Smooth muscle cell of the pulmonary artery (primary cell): Measurements from ENCODE around the gene PROX2. TPM values are rescaled to one million over a fixed set of nuclear protein-coding genes. Genes with fewer than 3 reads are reported as not detected.

Experiments used
- total RNA-seq: library from RNA; depleted of rRNA; stranded (reverse); fragments of >200 nt; gene quantifications from 2 replicates; pipeline ENCODE4 v1.2.3, GENCODE V29; 2014

Gene PROX2
- not detected in 2 replicates for total RNA-seq

GRCh38 chr14:74875941-74876913, at the start of gene PROX2:
TSS of gene PROX2 (minus strand) at chr14:74876145. CDS start at chr14:74863834, 12,311 bp downstream.

GRCh38 chr14:74922752-74923401, 46.9 kb upstream of the PROX2 start, which contains the start of gene RPS6KL1:
TSS of gene RPS6KL1 (minus strand) at chr14:74923260. CDS start at chr14:74921541, 1,719 bp downstream.

GRCh38 chr14:74881431-74882102, 5.6 kb upstream of the PROX2 start, which contains the start of gene DLST:
TSS of gene DLST (plus strand) at chr14:74881916. CDS start at chr14:74881954, 38 bp downstream.

Other genes starting within 250 kb of the PROX2 start
- 33.2 and 38.1 TPM in 2 replicates for gene AREL1, start 163.1 kb downstream of the PROX2 start, total RNA-seq
- gene FCF1, start 163.0 kb downstream of the PROX2 start, total RNA-seq, result 43.4 and 45.9 TPM in 2 replicates
- gene YLPM1, start 112.8 kb downstream of the PROX2 start, total RNA-seq, result 41.1 and 45.9 TPM in 2 replicates
- 76.6 and 78.0 TPM in 2 replicates for gene DLST, start 5.8 kb upstream of the PROX2 start, total RNA-seq
- gene RPS6KL1, start 47.1 kb upstream of the PROX2 start, total RNA-seq, result 0.13 and 0.43 TPM in 2 replicates
- 9.7 and 27.8 TPM in 2 replicates for gene PGF, start 79.5 kb upstream of the PROX2 start, total RNA-seq
- 41.9 and 52.5 TPM in 2 replicates for gene EIF2B2, start 126.8 kb upstream of the PROX2 start, total RNA-seq
- 22.0 and 26.3 TPM in 2 replicates for gene MLH3, start 175.3 kb upstream of the PROX2 start, total RNA-seq
- gene ACYP1, start 187.9 kb upstream of the PROX2 start, total RNA-seq, result 4.7 and 5.8 TPM in 2 replicates
- 0.69 and 0.85 TPM in 2 replicates for gene ZC2HC1C, start 193.5 kb upstream of the PROX2 start, total RNA-seq